Activated naive CD4-positive, alpha-beta T cell treated with anti-CD3 and anti-CD28 coated beads, Interleukin-2, amount 50 U/mL, for 72 hours (primary cell): ENCODE results near the gene TM2D3. TPM values are rescaled to one million over a fixed set of nuclear protein-coding genes. Genes with fewer than 3 reads are reported as not detected.

ENCODE experiments used
- ATAC-seq, 2 donors: fragments of 150-1000 bp; cut with Tn5 transposase; 2 replicates each; pipeline ENCODE4 v1.10.0; 2021; ENCODE audit warnings: mild to moderate bottlenecking in 2 of 2, moderate library complexity in 2 of 2
- DNase-seq, 2 donors: peaks; one replicate each; pipeline ENCODE4 v3.0.0; 2021 to 2022; ENCODE audit warnings: low spot score in 2 of 2
- H3K27ac Mint-ChIP-seq, 2 donors: one replicate each; pipeline ENCODE4 v1.8.0; 2022; ENCODE audit warnings: mild to moderate bottlenecking in 2 of 2, mixed read lengths in 2 of 2
- H3K36me3 Mint-ChIP-seq, 2 donors: one replicate each; pipeline ENCODE4 v1.8.0; 2022; ENCODE audit warnings: mixed read lengths in 2 of 2
- H3K9me3 Mint-ChIP-seq, 2 donors: one replicate each; pipeline ENCODE4 v1.8.0; 2022; ENCODE audit warnings: mixed read lengths in 2 of 2
- total RNA-seq, 2 donors: library from RNA; stranded (reverse); gene quantifications; one replicate each; pipeline ENCODE4 v1.2.3, GENCODE V29; 2022

TM2D3 gene
- 10 to 100 TPM; 33.5 to 56.7 TPM for total RNA-seq

GRCh38 chr15:101652098-101652785 is at the start of gene TM2D3:
Gene TM2D3 (minus strand): TSS chr15:101652381. CDS start chr15:101652361, 20 bp downstream.
- H3K27ac Mint-ChIP-seq, result peak within 1 kb of the TSS; percentile 93 to 95
- peaks cover 10 to 18% of the 10 kb centered on the region in 2 donors for H3K36me3 Mint-ChIP-seq
- ATAC-seq, result peak; percentile 88 to 96
- peak; percentile 96 for DNase-seq
- no peaks in the 10 kb centered on the region for H3K9me3 Mint-ChIP-seq

- Mint-ChIP-seq H3K27ac (peak overlapping the region in 1 of 2 donors; percentile 21), H3K36me3 (peaks cover 24 to 79% of the 10 kb centered on the region in 2 donors), H3K9me3 (no peaks in the 10 kb centered on the region)
- DNase-seq (no peak), ATAC-seq (peak in 1 of 2 donors; percentile 79)
Measured at GRCh38 chr15:101698314-101698713, 46.1 kb upstream of the TM2D3 start.

- ATAC-seq (peak; percentile 53 to 66), DNase-seq (no peak)
- H3K36me3 Mint-ChIP-seq, result peaks cover 25 to 83% of the 10 kb centered on the region in 2 donors
- no peaks in the 10 kb centered on the region for H3K9me3 Mint-ChIP-seq
- H3K27ac Mint-ChIP-seq, result peak overlapping the region; percentile 83 to 94
Measured at GRCh38 chr15:101697488-101697887, 45.3 kb upstream of the TM2D3 start.

GRCh38 chr15:101696829-101697228 is 44.6 kb upstream of the TM2D3 start:
- no peak for DNase-seq
- no peak for ATAC-seq
- Mint-ChIP-seq H3K27ac (peak overlapping the region; percentile 11 to 83), H3K36me3 (peaks cover 19 to 81% of the 10 kb centered on the region in 2 donors), H3K9me3 (peaks cover 0 to 3% of the 10 kb centered on the region in 2 donors)

GRCh38 chr15:101694261-101694660 is 42.1 kb upstream of the TM2D3 start:
- no peak for DNase-seq
- H3K27ac Mint-ChIP-seq, result peak overlapping the region; percentile 45 to 98
- peaks cover 0 to 7% of the 10 kb centered on the region in 2 donors for H3K9me3 Mint-ChIP-seq
- ATAC-seq, result no peak
- peaks cover 11 to 69% of the 10 kb centered on the region in 2 donors for H3K36me3 Mint-ChIP-seq

- peaks cover 15 to 64% of the 10 kb centered on the region in 2 donors for H3K36me3 Mint-ChIP-seq
- peak; percentile 44 to 61 for ATAC-seq
- DNase-seq, result peak in 1 of 2 donors; percentile 32
- peaks cover 0 to 9% of the 10 kb centered on the region in 2 donors for H3K9me3 Mint-ChIP-seq
- peak overlapping the region; percentile 83 to 98 for H3K27ac Mint-ChIP-seq
Measured at GRCh38 chr15:101692801-101693598, 40.8 kb upstream of the TM2D3 start.

GRCh38 chr15:101689901-101690300 is 37.7 kb upstream of the TM2D3 start:
- DNase-seq (no peak), ATAC-seq (peak; percentile 53 to 84)
- Mint-ChIP-seq H3K36me3 (peaks cover 15 to 38% of the 10 kb centered on the region in 2 donors), H3K27ac (no peak overlapping the region), H3K9me3 (peaks cover 0 to 9% of the 10 kb centered on the region in 2 donors)

GRCh38 chr15:101686718-101687117 is 34.5 kb upstream of the TM2D3 start:
- Mint-ChIP-seq H3K36me3 (peaks cover 8 to 39% of the 10 kb centered on the region in 2 donors), H3K27ac (no peak overlapping the region), H3K9me3 (peaks cover 0 to 5% of the 10 kb centered on the region in 2 donors)
- DNase-seq (no peak), ATAC-seq (no peak)

- DNase-seq (no peak), ATAC-seq (no peak)
- peaks cover 0 to 5% of the 10 kb centered on the region in 2 donors for H3K9me3 Mint-ChIP-seq
- H3K27ac Mint-ChIP-seq, result peak overlapping the region; percentile 14 to 62
- peaks cover 8 to 46% of the 10 kb centered on the region in 2 donors for H3K36me3 Mint-ChIP-seq
Measured at GRCh38 chr15:101684877-101685276, 32.7 kb upstream of the TM2D3 start.

- Mint-ChIP-seq H3K27ac (peak overlapping the region; percentile 14 to 62), H3K36me3 (peaks cover 6 to 48% of the 10 kb centered on the region in 2 donors), H3K9me3 (peaks cover 0 to 3% of the 10 kb centered on the region in 2 donors)
- ATAC-seq (peak in 1 of 2 donors; percentile 63), DNase-seq (no peak)
Measured at GRCh38 chr15:101684384-101684783, 32.2 kb upstream of the TM2D3 start.

GRCh38 chr15:101679806-101680205 is 27.6 kb upstream of the TM2D3 start:
- no peak for DNase-seq
- Mint-ChIP-seq H3K27ac (no peak overlapping the region), H3K9me3 (no peaks in the 10 kb centered on the region), H3K36me3 (peaks cover 0 to 50% of the 10 kb centered on the region in 2 donors)
- ATAC-seq, result no peak

- H3K9me3 Mint-ChIP-seq, result no peaks in the 10 kb centered on the region
- peaks cover 7 to 36% of the 10 kb centered on the region in 2 donors for H3K36me3 Mint-ChIP-seq
- peak overlapping the region in 1 of 2 donors; percentile 8 for H3K27ac Mint-ChIP-seq
- ATAC-seq (no peak), DNase-seq (no peak)
Measured at GRCh38 chr15:101676921-101677329, 24.7 kb upstream of the TM2D3 start.

- Mint-ChIP-seq H3K36me3 (peaks cover 7 to 29% of the 10 kb centered on the region in 2 donors), H3K9me3 (no peaks in the 10 kb centered on the region), H3K27ac (peak overlapping the region in 1 of 2 donors; percentile 72)
- DNase-seq (no peak), ATAC-seq (peak; percentile 40 to 97)
Measured at GRCh38 chr15:101675796-101676582, 23.8 kb upstream of the TM2D3 start.

- no peak for ATAC-seq
- DNase-seq, result no peak
- peaks cover 7 to 35% of the 10 kb centered on the region in 2 donors for H3K36me3 Mint-ChIP-seq
- H3K9me3 Mint-ChIP-seq, result no peaks in the 10 kb centered on the region
- H3K27ac Mint-ChIP-seq, result peak overlapping the region in 1 of 2 donors; percentile 84
Measured at GRCh38 chr15:101675015-101675414, 22.8 kb upstream of the TM2D3 start.

- Mint-ChIP-seq H3K9me3 (peaks cover 0 to 3% of the 10 kb centered on the region in 2 donors), H3K27ac (peak overlapping the region; percentile 65 to 81), H3K36me3 (peaks cover 7 to 33% of the 10 kb centered on the region in 2 donors)
- DNase-seq, result no peak
- no peak for ATAC-seq
Measured at GRCh38 chr15:101672298-101672697, 20.1 kb upstream of the TM2D3 start.

- no peak for DNase-seq
- H3K36me3 Mint-ChIP-seq, result peaks cover 7 to 32% of the 10 kb centered on the region in 2 donors
- H3K27ac Mint-ChIP-seq, result no peak overlapping the region
- ATAC-seq, result no peak
- peaks cover 0 to 3% of the 10 kb centered on the region in 2 donors for H3K9me3 Mint-ChIP-seq
Measured at GRCh38 chr15:101669744-101670143, 17.6 kb upstream of the TM2D3 start.
